Lung (tissue), 12 donors: ENCODE measurements around the gene GLI3. TPM values are rescaled to one million over a fixed set of nuclear protein-coding genes. Genes with fewer than 3 reads are reported as not detected.

ENCODE experiments used
- ATAC-seq: fragments of 200-7000 bp; cut with Tn5 transposase; one replicate; pipeline ENCODE4 v1.9.1; 2020; ENCODE audit warnings: moderate number of reproducible peaks; ENCODE audit not compliant: insufficient read depth, low FRiP score
- DNase-seq, 3 donors: peaks; one replicate each; pipeline ENCODE4 v3.0.0-alpha.2; 2013 to 2017
- H3K27ac ChIP-seq, 2 donors: one replicate each; pipeline ENCODE4 v1.5.1; 2013; ENCODE audit warnings: mild to moderate bottlenecking in 2 of 2, moderate library complexity in 2 of 2, control low read depth in 1 of 2, inconsistent platforms in 1 of 2, low read depth in 1 of 2, low read length in 1 of 2
- H3K27me3 ChIP-seq, 3 donors: one replicate each; pipeline ENCODE4 v1.5.1; 2013; ENCODE audit warnings: low read length in 2 of 3; ENCODE audit not compliant: control insufficient read depth in 3 of 3, insufficient read depth in 3 of 3
- H3K36me3 ChIP-seq, 4 donors: one replicate each; pipeline ENCODE4 v1.5.1; 2013; ENCODE audit warnings: low read length in 4 of 4, mild to moderate bottlenecking in 1 of 4, moderate library complexity in 1 of 4; ENCODE audit not compliant: control insufficient read depth in 4 of 4, insufficient read depth in 4 of 4
- H3K4me1 ChIP-seq, 5 donors: one replicate each; pipeline ENCODE4 v1.5.1; 2013; ENCODE audit warnings: low read length in 5 of 5, mild to moderate bottlenecking in 2 of 5, moderate library complexity in 1 of 5; ENCODE audit not compliant: control insufficient read depth in 5 of 5, insufficient read depth in 5 of 5
- H3K4me3 ChIP-seq: one replicate; pipeline ENCODE4 v1.5.1; 2013; ENCODE audit warnings: mild to moderate bottlenecking, control low read depth, moderate library complexity
- H3K9ac ChIP-seq, 2 donors: one replicate each; pipeline ENCODE4 v1.5.1; 2013; ENCODE audit warnings: low read length in 2 of 2, control low read depth in 1 of 2; ENCODE audit not compliant: insufficient read depth in 1 of 2
- H3K9me3 ChIP-seq, 4 donors: one replicate each; pipeline ENCODE4 v1.5.1; 2013; ENCODE audit warnings: low read length in 3 of 4, mild to moderate bottlenecking in 1 of 4, moderate library complexity in 1 of 4; ENCODE audit not compliant: control insufficient read depth in 4 of 4, insufficient read depth in 3 of 4
- WGBS, 2 donors: extraction: QIAGEN DNeasy Blood & Tissue Kit; methylation state at CpG; one replicate each; pipeline ENCODE4 v1.1.7; 2013; 5-methylcytosine and 5-hydroxymethylcytosine counted together
- polyA plus RNA-seq, 2 donors: library from polyadenylated mRNA; stranded (reverse); fragments of 200-250 nt; gene quantifications; one replicate each; pipeline ENCODE4 v1.2.1, GENCODE V29; 2013
- total RNA-seq, 2 donors: library from RNA; depleted of rRNA in 1 of 2; stranded (reverse); fragments of >200 nt in 1 of 2; gene quantifications; one replicate each; pipeline ENCODE4 v1.2.1, GENCODE V29; 2014 to 2021
- TF ChIP-seq, protein P1 (sequence below): IDR thresholded peaks from 2 replicates; pipeline ENCODE4 v1.5.1; 2012; ENCODE audit warnings: mild to moderate bottlenecking; ENCODE audit errors: control extremely low read depth, extremely low read depth
- donor health status: control.
- donor health status: control.
- donor health status: Bipolar disorder and iron deficiency.
- donor health status: healthy.
- donor health status: DM: yes; HTN: yes; CAD: no.

The GLI3 gene
- total and polyA plus RNA-seq, 4 donors: 2.0 to 23.4 (median 10.3) TPM

DNA sequence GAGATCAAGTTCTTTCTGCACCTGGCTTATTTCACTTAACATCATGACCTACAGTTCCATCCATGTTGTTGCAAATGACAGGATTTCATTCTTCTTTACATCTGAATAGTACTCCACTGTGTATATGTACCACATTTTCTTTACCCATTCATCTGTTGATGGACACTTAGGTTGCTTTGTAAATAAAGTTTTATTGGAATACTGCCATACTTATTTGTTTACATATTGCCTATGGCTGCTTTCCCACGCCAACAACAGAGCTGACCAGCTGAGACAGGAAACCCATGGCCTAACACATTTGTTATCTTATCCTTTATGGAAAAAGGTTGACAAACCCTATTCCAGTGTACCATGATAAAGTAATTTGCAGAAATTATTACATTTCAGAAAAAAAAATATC, 153.7 kb downstream of the GLI3 start:
- H3K9me3 ChIP-seq: no peaks in the 10 kb centered on the region
- 77 to 94% methylated on average over 1 of the region's 1 CpG for WGBS, 2 donors
- TF ChIP-seq, protein P1, sequence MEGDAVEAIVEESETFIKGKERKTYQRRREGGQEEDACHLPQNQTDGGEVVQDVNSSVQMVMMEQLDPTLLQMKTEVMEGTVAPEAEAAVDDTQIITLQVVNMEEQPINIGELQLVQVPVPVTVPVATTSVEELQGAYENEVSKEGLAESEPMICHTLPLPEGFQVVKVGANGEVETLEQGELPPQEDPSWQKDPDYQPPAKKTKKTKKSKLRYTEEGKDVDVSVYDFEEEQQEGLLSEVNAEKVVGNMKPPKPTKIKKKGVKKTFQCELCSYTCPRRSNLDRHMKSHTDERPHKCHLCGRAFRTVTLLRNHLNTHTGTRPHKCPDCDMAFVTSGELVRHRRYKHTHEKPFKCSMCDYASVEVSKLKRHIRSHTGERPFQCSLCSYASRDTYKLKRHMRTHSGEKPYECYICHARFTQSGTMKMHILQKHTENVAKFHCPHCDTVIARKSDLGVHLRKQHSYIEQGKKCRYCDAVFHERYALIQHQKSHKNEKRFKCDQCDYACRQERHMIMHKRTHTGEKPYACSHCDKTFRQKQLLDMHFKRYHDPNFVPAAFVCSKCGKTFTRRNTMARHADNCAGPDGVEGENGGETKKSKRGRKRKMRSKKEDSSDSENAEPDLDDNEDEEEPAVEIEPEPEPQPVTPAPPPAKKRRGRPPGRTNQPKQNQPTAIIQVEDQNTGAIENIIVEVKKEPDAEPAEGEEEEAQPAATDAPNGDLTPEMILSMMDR: no peak

DNA sequence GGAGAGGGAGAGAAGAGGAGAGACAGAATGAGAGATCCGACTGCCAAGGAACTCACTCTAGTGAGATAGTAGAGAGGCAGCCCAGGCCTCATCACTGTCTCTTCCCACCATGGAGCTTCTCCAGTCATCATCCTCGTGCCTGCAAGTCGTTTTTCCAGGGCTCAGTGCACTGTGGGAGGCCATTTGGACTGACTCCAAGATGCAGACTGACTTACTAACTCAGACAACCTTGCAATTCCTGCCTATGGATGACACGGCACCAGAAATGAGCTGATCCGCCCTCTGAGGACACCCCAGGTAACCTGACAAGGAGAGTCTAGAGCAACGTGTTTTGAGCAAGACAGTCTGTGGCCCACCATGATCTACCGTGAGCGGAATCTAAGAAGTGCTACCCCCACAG, 154.9 kb downstream of the GLI3 start:
- no peaks in the 10 kb centered on the region for H3K36me3 ChIP-seq
- H3K4me3 ChIP-seq: no peak overlapping the region
- H3K27ac ChIP-seq: no peak overlapping the region
- H3K27me3 ChIP-seq: no peaks in the 10 kb centered on the region
- no peaks in the 10 kb centered on the region for H3K9me3 ChIP-seq
- ATAC-seq (no peak), DNase-seq (peak; percentile 60 to 76 (median 67))
- TF ChIP-seq, protein P1: no peak
- no peak overlapping the region for H3K9ac ChIP-seq
- H3K4me1 ChIP-seq: peaks cover 0 to 42% (median 21%) of the 10 kb centered on the region in 5 donors
- 76 to 84% methylated on average over 8 of the region's 8 CpGs for WGBS, 2 donors

More for the DNA sequence above, 153.7 kb downstream of the GLI3 start:
- H3K4me3 ChIP-seq: no peak overlapping the region
- ATAC-seq (no peak), DNase-seq (no peak)
- peaks cover 0 to 49% (median 21%) of the 10 kb centered on the region in 5 donors for H3K4me1 ChIP-seq
- no peak overlapping the region for H3K9ac ChIP-seq
- H3K36me3 ChIP-seq: no peaks in the 10 kb centered on the region
- no peak overlapping the region for H3K27ac ChIP-seq
- no peaks in the 10 kb centered on the region for H3K27me3 ChIP-seq

DNA sequence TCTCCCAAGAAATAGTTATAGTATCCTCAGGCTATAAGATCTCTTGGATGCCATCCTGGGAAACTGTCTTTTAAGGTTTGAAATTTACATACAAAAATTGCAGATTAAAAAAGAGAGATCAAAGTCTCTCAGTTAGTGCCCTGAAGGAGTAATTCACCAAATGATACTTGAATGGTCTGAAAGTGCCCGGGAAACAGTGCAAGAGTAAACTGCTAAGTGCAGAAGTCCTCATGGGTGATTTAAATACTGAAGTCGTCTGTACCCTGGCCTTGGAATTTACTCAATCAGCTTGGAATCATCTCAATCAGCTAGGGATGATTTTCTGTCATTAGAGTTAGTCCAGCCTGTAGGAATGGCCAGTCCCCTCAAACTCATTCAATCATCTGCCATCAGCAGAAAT, 155.3 kb downstream of the GLI3 start:
- ATAC-seq: no peak
- H3K4me3 ChIP-seq: no peak overlapping the region
- peak in 1 of 3 donors; percentile 55 for DNase-seq
- TF ChIP-seq, protein P1: no peak
- H3K27ac ChIP-seq: no peak overlapping the region
- H3K27me3 ChIP-seq: no peaks in the 10 kb centered on the region
- H3K36me3 ChIP-seq: no peaks in the 10 kb centered on the region
- 48 to 84% methylated on average over 2 of the region's 2 CpGs for WGBS, 2 donors
- peaks cover 0 to 39% (median 21%) of the 10 kb centered on the region in 5 donors for H3K4me1 ChIP-seq
- no peaks in the 10 kb centered on the region for H3K9me3 ChIP-seq
- H3K9ac ChIP-seq: no peak overlapping the region

DNA sequence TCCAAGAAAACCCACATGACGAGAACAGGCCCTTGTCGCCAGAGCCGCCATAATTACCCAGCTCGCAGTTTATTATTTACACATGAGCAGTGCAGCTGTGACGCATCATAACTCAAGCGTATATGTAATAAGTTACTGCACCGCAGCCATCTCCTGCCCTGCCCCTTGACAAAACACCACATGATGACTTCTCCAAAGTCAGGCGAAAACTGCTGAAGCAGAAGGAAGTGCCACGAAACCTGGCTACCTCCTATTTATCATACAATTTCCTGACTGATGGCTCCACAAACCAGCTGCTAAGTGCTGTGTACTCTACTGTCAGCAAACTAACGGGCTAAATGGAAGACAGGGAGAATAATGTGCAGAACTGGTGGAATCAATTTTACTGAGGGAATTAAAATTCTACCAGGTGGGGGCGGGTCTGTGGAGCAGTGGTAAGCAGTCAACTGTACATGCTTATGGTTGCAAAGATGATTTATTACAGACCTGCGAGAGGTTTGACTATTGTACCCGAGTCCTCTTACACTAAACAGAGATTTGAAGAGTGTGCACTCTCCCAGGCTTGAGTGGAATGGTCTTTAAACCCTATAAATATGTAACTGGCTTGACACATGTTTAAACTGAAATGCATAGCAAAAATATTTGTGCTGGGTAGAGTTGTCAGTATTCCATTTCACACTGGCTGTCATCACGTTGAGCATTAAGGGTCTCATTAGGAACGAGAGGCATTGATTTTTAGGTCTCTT, 156.0 kb downstream of the GLI3 start:
- Histone ChIP-seq H3K27ac (peak overlapping the region in 1 of 2 donors; percentile 8), H3K9ac (no peak overlapping the region), H3K27me3 (no peaks in the 10 kb centered on the region), H3K9me3 (no peaks in the 10 kb centered on the region), H3K4me1 (peaks cover 0 to 38% (median 21%) of the 10 kb centered on the region in 5 donors), H3K4me3 (no peak overlapping the region), H3K36me3 (peaks cover 0 to under 1% (median 0%) of the 10 kb centered on the region in 4 donors)
- no peak for ATAC-seq
- WGBS, 2 donors: 24 to 44% methylated on average over 15 of the region's 15 CpGs
- peak; percentile 59 to 74 (median 60) for DNase-seq
- TF ChIP-seq, protein P1: no peak
